CD4-positive, alpha-beta T cell (primary cell): ENCODE results near the gene ALK. TPM values are rescaled to one million over a fixed set of nuclear protein-coding genes. Genes with fewer than 3 reads are reported as not detected.

ENCODE experiments used
- ATAC-seq: fragments of 200-7000 bp; cut with Tn5 transposase; one replicate; pipeline ENCODE4 v1.10.0; 2022; ENCODE audit warnings: mild to moderate bottlenecking; ENCODE audit not compliant: poor library complexity
- CTCF ChIA-PET: fragments of 350-600 bp; sonication (Branson Sonifier 250); formaldehyde crosslinking; loops from one replicate; lab custom pipeline; 2021; ENCODE audit warnings: antibody characterized with exemption, inconsistent platforms; lab: Charles Lee
- POLR2A ChIA-PET: fragments of 350-600 bp; sonication (Branson Sonifier 250); formaldehyde crosslinking; loops from one replicate; lab custom pipeline; 2021; ENCODE audit warnings: antibody characterized with exemption, inconsistent platforms; lab: Charles Lee
- DNase-seq, 14 experiments: peaks; one replicate each; pipeline ENCODE4 v3.0.0-alpha.2; 2013 to 2020; ENCODE audit warnings: mixed read lengths in 2 of 14
- H3K27ac ChIP-seq, 2 donors: one replicate each; pipeline versions ENCODE4 v1.5.1 to v1.7.0; 2013; ENCODE audit warnings: low read length in 2 of 2, low read depth in 1 of 2, mild to moderate bottlenecking in 1 of 2
- H3K27me3 ChIP-seq, 2 experiments: 1 replicate in 1 of 2; 2 replicates in 1 of 2; pipeline versions ENCODE4 v1.6.1 to v1.7.0; 2013; ENCODE audit warnings: low read length in 2 of 2, control low read depth in 1 of 2, mild to moderate bottlenecking in 1 of 2, moderate library complexity in 1 of 2; ENCODE audit not compliant: insufficient read depth in 2 of 2, control insufficient read depth in 1 of 2
- H3K36me3 ChIP-seq: one replicate; pipeline ENCODE4 v1.6.1; 2013; ENCODE audit warnings: low read length, control low read depth; ENCODE audit not compliant: insufficient read depth
- H3K4me1 ChIP-seq: one replicate; pipeline ENCODE4 v1.6.1; 2013; ENCODE audit warnings: low read length, control low read depth; ENCODE audit not compliant: insufficient read depth
- H3K4me3 ChIP-seq: one replicate; pipeline ENCODE4 v1.5.1; 2013; ENCODE audit warnings: mild to moderate bottlenecking, low read length, moderate library complexity
- H3K9me3 ChIP-seq, 2 experiments: 1 replicate in 1 of 2; 2 replicates in 1 of 2; pipeline versions ENCODE4 v1.6.1 to v1.7.0; 2013; ENCODE audit warnings: low read length in 2 of 2, mild to moderate bottlenecking in 2 of 2, control low read depth in 1 of 2, moderate library complexity in 1 of 2; ENCODE audit not compliant: control insufficient read depth in 1 of 2, insufficient read depth in 1 of 2
- H3K27ac Mint-ChIP-seq: one replicate; pipeline ENCODE4 v1.8.0; 2020; ENCODE audit warnings: mixed read lengths
- H3K27me3 Mint-ChIP-seq: one replicate; pipeline ENCODE4 v1.8.0; 2021; ENCODE audit warnings: mixed read lengths
- H3K36me3 Mint-ChIP-seq: one replicate; pipeline ENCODE4 v1.8.0; 2021; ENCODE audit warnings: low read depth, mixed read lengths
- H3K4me1 Mint-ChIP-seq: one replicate; pipeline ENCODE4 v1.8.0; 2021; ENCODE audit warnings: low read depth, mixed read lengths
- H3K4me3 Mint-ChIP-seq: one replicate; pipeline ENCODE4 v1.8.0; 2020; ENCODE audit warnings: mild to moderate bottlenecking, mixed read lengths
- H3K9me3 Mint-ChIP-seq: one replicate; pipeline ENCODE4 v1.8.0; 2020; ENCODE audit warnings: mixed read lengths
- intact Hi-C, 2 experiments: fragments of 100-400 bp; cut with DNase I in 1 of 2; cut with micrococcal nuclease in 1 of 2; formaldehyde crosslinking; loops; one replicate each; pipeline versions ENCODE4 v1.15.1 to v1.9.0; 2023 to 2025; cut with DNase I, micrococcal nuclease
- total RNA-seq, 174 experiments: library from RNA in 2 of 174; stranded (reverse) in 2 of 174; gene quantifications; one replicate each; pipeline ENCODE4 v1.2.3 and lab custom pipeline; 2021 to 2026
- TF ChIP-seq, protein P1 (sequence below): fragments of 200-600 bp; IDR thresholded peaks from one replicate; pipeline ENCODE4 v1.8.0; 2022; ENCODE audit warnings: antibody characterized with exemption, mild to moderate bottlenecking

ALK gene
- total RNA-seq, 2 experiments from 2014 or later, result not detected

DNA sequence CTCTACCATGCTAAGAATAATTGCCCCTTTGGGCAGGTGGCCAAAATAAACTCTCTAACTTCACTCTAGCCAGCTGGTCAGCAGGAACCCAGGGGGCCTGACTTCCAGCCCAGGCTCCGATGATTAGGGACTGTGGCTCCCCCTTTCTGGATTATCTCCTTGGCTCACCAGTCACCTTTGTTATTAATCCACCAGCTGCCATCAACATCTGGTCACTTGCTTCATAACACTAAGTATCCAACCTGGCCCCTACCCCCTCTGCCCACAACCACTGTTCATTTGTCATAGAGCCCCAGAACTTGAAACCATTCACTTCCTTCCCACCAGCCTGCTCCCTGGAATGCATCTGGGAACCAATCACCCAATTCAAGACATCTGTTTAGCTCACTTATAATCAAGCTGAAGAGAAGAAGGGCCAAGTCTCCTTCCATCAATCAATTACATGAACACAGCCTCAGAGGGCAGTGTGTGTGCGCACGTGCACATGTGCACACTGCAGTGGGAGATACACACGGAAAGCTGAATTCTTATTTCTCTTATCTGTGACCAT, 215.1 kb downstream of the ALK start:
- Histone ChIP-seq H3K4me3 (no peak overlapping the region), H3K9me3 (no peaks in the 10 kb centered on the region), H3K36me3 (no peaks in the 10 kb centered on the region), H3K4me1 (no peaks in the 10 kb centered on the region), H3K27me3 (peaks cover 0 to 2% of the 10 kb centered on the region in 2 experiments), H3K27ac (no peak overlapping the region)
- Mint-ChIP-seq H3K36me3 (no peaks in the 10 kb centered on the region), H3K27ac (no peak overlapping the region), H3K9me3 (no peaks in the 10 kb centered on the region), H3K27me3 (no peaks in the 10 kb centered on the region), H3K4me3 (no peak overlapping the region), H3K4me1 (no peaks in the 10 kb centered on the region)
- DNase-seq (no peak), ATAC-seq (no peak)
- intact Hi-C loops, result no loop called here
- POLR2A ChIA-PET, result no interaction called here
- TF ChIP-seq, protein P1, sequence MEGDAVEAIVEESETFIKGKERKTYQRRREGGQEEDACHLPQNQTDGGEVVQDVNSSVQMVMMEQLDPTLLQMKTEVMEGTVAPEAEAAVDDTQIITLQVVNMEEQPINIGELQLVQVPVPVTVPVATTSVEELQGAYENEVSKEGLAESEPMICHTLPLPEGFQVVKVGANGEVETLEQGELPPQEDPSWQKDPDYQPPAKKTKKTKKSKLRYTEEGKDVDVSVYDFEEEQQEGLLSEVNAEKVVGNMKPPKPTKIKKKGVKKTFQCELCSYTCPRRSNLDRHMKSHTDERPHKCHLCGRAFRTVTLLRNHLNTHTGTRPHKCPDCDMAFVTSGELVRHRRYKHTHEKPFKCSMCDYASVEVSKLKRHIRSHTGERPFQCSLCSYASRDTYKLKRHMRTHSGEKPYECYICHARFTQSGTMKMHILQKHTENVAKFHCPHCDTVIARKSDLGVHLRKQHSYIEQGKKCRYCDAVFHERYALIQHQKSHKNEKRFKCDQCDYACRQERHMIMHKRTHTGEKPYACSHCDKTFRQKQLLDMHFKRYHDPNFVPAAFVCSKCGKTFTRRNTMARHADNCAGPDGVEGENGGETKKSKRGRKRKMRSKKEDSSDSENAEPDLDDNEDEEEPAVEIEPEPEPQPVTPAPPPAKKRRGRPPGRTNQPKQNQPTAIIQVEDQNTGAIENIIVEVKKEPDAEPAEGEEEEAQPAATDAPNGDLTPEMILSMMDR, result no peak
- CTCF ChIA-PET, result no interaction called here

DNA sequence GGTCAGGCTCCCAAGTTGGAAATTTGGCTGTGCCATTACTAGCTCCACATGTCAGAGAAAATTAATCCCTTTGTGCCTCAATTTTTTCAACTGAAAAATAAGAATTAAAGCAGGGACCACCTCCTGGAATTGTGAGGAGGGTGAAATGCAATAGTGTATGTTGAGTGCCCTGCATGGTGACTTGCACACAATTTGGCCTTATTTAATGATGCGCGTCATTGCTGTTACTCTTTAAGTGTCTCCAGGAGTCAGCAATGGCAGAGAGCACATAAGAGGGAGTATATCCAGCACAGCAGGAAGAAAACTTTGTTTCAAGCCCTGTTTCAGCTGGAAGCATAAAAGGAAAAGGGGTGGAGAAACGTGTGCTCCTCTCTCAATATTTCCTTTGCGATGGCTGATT, 215.8 kb downstream of the ALK start:
- ChIA-PET CTCF (no interaction called here), POLR2A (no interaction called here)
- H3K4me1 Mint-ChIP-seq, result no peaks in the 10 kb centered on the region
- no peak for DNase-seq
- H3K27me3 Mint-ChIP-seq, result no peaks in the 10 kb centered on the region
- TF ChIP-seq, protein P1, result no peak
- no peak overlapping the region for H3K4me3 ChIP-seq
- no peaks in the 10 kb centered on the region for H3K36me3 ChIP-seq
- H3K9me3 Mint-ChIP-seq, result no peaks in the 10 kb centered on the region
- H3K27ac ChIP-seq, result no peak overlapping the region
- H3K27me3 ChIP-seq, result peaks cover 0 to 2% of the 10 kb centered on the region in 2 experiments
- H3K4me1 ChIP-seq, result no peaks in the 10 kb centered on the region
- H3K36me3 Mint-ChIP-seq, result no peaks in the 10 kb centered on the region
- no peak for ATAC-seq
- intact Hi-C loops, result no loop called here
- H3K4me3 Mint-ChIP-seq, result no peak overlapping the region
- no peaks in the 10 kb centered on the region for H3K9me3 ChIP-seq
- no peak overlapping the region for H3K27ac Mint-ChIP-seq

DNA sequence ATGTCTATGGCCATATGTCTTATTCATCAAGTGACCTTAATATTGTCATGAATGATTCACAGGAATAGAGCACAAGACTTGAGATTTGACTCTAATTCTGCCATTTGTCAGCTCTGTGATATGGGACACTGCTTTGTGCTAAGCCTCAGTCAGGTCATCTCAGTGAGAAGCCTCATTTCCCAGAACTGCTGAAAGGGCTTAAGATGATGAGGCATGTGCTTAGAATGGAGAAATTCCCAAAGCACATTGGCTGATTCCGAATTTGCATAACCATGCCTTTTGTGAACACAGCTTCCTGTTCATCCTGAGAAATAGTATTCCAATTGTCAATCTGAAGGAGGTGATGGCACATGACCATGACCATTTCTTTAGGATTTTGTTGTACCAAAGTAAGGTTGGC, 218.1 kb downstream of the ALK start:
- Mint-ChIP-seq H3K27ac (no peak overlapping the region), H3K4me3 (no peak overlapping the region), H3K36me3 (no peaks in the 10 kb centered on the region), H3K4me1 (no peaks in the 10 kb centered on the region), H3K27me3 (no peaks in the 10 kb centered on the region), H3K9me3 (no peaks in the 10 kb centered on the region)
- ATAC-seq (no peak), DNase-seq (no peak)
- Histone ChIP-seq H3K4me1 (no peaks in the 10 kb centered on the region), H3K36me3 (no peaks in the 10 kb centered on the region), H3K27ac (no peak overlapping the region), H3K27me3 (peaks cover 0 to under 1% of the 10 kb centered on the region in 2 experiments), H3K4me3 (no peak overlapping the region), H3K9me3 (no peaks in the 10 kb centered on the region)
- TF ChIP-seq, protein P1, result no peak
- intact Hi-C loops, result no loop called here
- ChIA-PET CTCF (no interaction called here), POLR2A (no interaction called here)
